Activated gamma-delta T cell (primary cell): ENCODE measurements around the gene MALRD1.

Source experiments
- DNase-seq: peaks from one replicate; lab custom pipeline; 2025; lab: John Stamatoyannopoulos, UW
- total RNA-seq, 2 donors: gene quantifications; one replicate each; lab custom pipeline; 2026; lab: John Stamatoyannopoulos, UW

MALRD1 gene
- total RNA-seq = 0.05 to 1.0 reads per million in 2 donors

DNA sequence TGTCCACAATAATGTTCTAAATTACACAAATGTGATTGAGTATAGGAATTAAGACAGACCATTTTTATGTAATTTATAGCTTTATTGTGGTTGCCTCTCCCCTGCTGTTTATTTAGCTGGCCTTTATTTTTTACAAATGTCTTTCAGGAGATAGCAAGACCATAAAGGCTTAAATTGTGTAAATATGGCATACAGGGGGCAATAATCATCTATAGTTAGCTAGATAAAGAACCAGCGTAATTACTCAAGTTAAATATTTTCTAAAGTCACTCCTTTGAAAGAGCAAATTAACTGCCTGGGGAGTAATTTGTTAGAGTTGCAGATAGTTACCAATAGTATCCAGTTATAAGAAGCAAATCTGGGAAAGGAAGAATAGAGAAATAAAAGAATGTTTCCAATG is at the start of gene MALRD1:
MALRD1 (plus strand) TSS at position 313 of the 400 bp plus-strand sequence. CDS start 138 bp downstream, outside the sequence.
- no peak for DNase-seq

- no peak for DNase-seq
Observed at GRCh38 chr10:19003341-19003740, 45.3 kb upstream of the MALRD1 start.

DNA sequence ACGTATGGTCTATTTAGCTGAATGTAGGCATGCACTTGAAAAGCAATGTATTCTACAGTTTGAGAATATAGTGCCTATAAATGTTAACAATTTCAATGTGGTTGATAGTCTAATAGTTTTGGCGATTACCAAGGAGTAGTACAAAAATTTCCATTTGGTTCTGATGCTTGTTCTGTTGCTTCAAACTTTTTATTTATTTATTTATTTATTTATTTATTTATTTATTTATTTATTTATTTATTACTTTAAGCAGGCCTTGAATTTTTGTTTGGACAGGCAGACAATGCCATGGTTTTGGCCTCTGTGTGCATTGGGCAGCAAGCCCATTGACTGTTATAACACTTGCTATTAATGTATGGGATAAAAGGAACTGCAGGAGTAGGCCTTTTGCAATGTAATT is 36.5 kb upstream of the MALRD1 start:
- DNase-seq = no peak

- DNase-seq = no peak
Observed at GRCh38 chr10:19014034-19014433, 34.6 kb upstream of the MALRD1 start.

DNA sequence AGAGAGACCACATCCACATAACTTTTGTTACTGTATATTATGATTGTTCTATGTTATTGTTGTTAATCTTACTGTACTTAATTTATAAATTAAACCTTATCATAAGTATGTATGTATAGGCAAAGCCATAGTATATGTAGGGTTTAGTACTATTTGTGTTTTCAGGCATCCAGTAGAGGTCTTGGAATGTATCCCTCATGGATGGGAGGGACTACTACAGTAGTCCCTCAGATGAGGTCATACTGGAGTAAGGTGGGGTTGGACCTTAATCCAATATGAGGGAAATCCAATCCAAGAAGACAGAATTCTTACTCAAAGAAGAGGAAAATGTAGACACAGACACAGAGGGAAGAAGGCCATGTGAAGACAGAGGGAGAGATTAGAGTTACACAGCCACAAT is 34.1 kb upstream of the MALRD1 start:
- no peak for DNase-seq

GRCh38 chr10:19017116-19017890 is 31.3 kb upstream of the MALRD1 start:
- DNase-seq = no peak

DNA sequence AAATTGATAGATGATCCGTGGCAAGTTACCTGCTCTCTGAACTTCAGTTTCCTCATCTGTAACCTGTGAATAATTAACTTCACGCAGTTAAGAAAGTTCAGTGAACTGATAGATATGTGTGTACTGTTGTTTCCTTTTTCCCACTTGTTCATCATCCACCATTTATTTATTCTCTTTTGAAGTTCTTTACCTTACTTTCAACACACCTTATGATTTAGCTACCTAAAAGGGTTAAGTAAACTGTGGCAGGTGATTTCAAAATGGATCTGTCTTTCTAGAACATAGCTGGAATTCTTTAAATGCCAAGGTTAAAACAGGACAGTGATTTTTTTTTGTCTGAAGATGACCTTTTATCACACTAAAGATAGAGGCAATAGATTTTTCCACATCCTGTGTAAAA is 27.4 kb upstream of the MALRD1 start:
- no peak for DNase-seq

DNA sequence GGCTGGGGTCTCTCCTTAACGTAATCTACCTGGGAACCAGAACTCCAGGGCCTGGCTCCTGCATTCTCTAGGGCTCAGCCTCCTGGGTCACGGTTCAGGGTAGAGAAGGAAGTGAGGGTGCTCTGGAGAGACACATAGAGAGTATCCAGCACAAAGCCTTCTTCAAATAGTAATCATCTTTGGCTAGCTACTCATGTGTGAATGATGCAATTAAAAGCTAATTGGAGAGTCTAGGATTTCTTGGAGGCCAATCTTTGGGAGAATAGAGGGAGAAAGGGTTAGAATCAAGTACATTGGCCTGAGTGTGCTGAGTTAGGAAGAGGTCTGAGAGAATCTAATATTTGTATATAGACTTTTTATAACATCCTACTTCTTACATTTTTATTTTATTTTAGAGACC is 24.0 kb upstream of the MALRD1 start:
- DNase-seq = no peak

DNA sequence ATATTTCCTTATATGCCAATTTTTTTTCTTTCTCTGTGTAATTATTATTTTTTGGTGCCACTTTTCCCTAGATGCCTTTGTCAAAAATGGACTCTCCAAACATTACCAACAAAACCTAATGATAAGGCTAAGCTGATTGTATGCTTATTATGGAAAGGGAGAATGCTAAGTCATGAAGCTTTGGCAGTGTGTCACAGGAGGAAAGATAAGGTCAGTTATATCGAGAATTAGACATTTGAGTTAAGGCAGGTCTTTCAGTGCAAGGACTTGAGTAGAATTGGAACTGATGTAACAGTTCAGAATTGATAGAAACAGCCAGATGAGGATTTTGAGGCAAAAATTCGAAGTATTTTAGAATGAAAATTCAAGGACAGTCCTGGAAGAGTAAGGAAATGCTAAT is 16.8 kb upstream of the MALRD1 start:
- no peak for DNase-seq

- no peak for DNase-seq
Observed at GRCh38 chr10:19033741-19034140, 14.9 kb upstream of the MALRD1 start.

- no peak for DNase-seq
Observed at GRCh38 chr10:19041171-19041570, 7.4 kb upstream of the MALRD1 start.

GRCh38 chr10:19043431-19043830 is 5.2 kb upstream of the MALRD1 start:
- no peak for DNase-seq

DNA sequence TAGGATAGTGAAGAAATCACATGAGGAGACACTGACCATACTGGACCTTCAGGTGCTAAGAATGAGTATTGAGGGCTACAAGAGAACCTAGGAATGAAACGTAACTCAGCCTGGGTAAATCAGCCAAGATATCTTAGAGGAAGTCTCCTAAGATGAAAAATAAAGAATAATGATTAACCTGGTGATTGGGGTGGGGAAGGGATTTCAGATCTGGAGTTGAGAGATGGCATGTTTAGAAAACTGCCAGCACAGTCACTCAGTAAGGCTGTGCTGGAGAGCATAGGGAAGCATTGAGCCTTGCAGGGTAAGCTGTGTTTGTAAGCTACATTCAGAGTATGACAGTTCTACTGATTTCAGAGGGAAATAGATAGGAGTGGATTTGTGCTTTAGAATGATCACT is 1.9 kb upstream of the MALRD1 start:
- DNase-seq = no peak

- DNase-seq = no peak
Observed at GRCh38 chr10:19048891-19049290, 290 bp downstream of the MALRD1 start.

GRCh38 chr10:19049567-19049966 is 966 bp downstream of the MALRD1 start:
- DNase-seq = no peak

GRCh38 chr10:19054289-19054835 is 5.8 kb downstream of the MALRD1 start:
- DNase-seq = no peak

- no peak for DNase-seq
Observed at GRCh38 chr10:19058046-19058445, 9.4 kb downstream of the MALRD1 start.

DNA sequence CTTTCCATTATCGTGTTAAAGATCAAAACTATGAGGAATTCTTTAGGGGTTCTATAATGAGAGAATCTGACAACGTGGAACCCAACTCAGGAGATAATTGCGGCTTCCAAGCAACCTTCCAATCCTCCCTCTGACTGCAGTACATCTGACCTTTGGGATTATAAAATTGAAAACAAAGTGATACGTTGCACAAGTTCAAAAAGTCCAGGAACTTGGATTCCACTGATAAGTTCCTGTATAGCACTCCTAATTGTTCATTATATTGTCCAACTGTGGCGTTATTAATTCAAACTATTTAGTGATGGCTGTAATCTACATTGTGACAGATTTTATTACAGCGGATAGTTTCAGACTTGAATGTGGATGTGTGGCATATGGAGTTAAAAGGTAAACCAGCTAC is 15.4 kb downstream of the MALRD1 start:
- DNase-seq = no peak

GRCh38 chr10:19071946-19072345 is 23.3 kb downstream of the MALRD1 start:
- DNase-seq = no peak

- no peak for DNase-seq
Observed at GRCh38 chr10:19077276-19077675, 28.7 kb downstream of the MALRD1 start.

DNA sequence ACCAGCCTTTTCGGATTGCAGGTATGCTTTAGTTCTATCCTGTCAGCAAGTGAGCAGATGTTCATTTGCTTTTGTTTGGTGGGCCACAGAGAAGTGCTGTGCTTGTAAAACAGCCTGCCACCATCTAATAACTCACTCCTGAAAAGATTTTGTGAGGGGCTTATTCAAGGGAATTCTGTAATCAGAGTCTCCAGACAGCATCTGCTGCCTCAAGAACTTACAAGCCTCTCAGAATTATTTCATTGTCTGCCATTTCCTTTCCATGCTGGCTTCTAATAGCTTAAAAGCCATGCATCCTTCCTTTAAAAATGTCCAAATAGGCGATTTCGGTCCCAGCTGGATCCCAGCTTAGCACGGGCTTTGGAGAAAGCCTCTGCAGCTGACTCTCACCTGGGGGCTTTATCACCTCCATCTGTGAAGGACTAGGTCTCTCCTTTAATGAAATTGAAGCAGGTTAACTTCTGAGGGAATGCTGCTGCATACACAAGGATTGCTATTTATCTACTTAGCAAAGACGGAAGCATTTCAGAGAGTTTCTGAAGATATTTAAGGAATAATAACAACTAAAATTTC is 48.0 kb downstream of the MALRD1 start:
- DNase-seq = no peak

DNA sequence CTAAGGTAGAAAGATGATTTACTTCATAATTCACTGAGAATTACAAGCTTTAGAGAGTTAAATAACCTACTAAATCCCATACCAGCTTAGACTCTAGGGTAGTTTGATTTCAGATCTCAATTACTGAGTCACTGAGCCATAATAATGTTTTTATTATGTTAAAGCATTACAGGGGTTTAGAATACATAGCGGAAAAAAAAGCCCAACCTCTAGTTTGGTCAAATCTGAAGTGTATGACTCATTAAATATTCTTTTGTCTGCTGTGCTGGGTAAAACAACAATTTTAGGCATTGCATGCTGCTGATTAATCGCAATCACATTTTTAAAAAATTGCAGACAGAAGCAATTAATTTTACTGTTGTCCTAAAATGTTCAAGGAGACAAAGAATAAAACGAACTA is 48.5 kb downstream of the MALRD1 start:
- DNase-seq = no peak

DNA sequence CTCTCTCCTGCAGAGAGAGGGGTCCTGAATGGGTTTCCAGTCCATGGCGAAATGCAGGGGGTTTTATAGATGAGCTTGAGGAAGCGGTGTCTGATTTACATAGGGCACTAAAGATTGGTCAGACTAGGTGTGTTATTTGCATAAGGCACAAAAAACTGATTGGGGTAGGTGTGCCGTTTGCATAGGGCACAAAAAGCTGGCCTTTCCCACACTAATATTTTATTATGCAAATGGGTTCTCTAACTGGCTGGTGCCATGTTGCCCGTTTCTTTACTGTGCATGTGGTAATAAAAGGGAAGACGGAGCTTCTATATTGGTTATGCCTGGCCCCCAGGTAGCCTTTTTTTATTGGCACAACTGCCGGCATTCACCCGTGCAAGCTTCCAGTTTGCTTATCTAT is 50.2 kb downstream of the MALRD1 start:
- DNase-seq = no peak
